IMR-90 (cell line): ENCODE results near the gene DTNA. TPM values are rescaled to one million over a fixed set of nuclear protein-coding genes. Genes with fewer than 3 reads are reported as not detected.
"Not testable (repeated sequence)": the region's sequence is repeated elsewhere in the genome, so short reads cannot be mapped to it uniquely, and the experiment has no call there.

Experiments
- ATAC-seq: fragments of 200-7000 bp; cut with Tn5 transposase; 2 replicates; pipeline ENCODE4 v1.9.1; 2020; ENCODE audit warnings: low read depth, mild to moderate bottlenecking, moderate library complexity
- BruUV-seq: library from RNA; stranded (reverse); fragments of 400-500 nt; replicated peaks from 2 replicates; lab custom pipeline; 2021; lab: Mats Ljungman, UMichigan
- CTCF ChIA-PET: fragments of 300-600 bp; formaldehyde crosslinking; extraction: SDS; loops from one replicate; lab custom pipeline; 2021; ENCODE audit warnings: antibody characterized with exemption; lab: Yijun Ruan, JAX
- POLR2A ChIA-PET: fragments of 300-600 bp; sonication (Branson Sonifier 250); formaldehyde crosslinking; loops from one replicate; lab custom pipeline; 2022; ENCODE audit warnings: antibody characterized with exemption; ENCODE audit not compliant: unreplicated experiment; lab: Charles Lee
- DNase-seq: peaks from one replicate; pipeline ENCODE4 v3.0.0; 2013
- H2AFZ ChIP-seq: replicated peaks from 2 replicates; pipeline ENCODE3; 2013; ENCODE audit warnings: low read length, mild to moderate bottlenecking; ENCODE audit not compliant: poor library complexity
- H2AK5ac ChIP-seq: 2 replicates; pipeline ENCODE4 v1.6.1; 2013; ENCODE audit warnings: low read depth, low read length, inconsistent platforms
- H2AK9ac ChIP-seq: replicated peaks from 2 replicates; pipeline ENCODE3; 2013; ENCODE audit warnings: mild to moderate bottlenecking, low read depth, low read length, moderate library complexity; ENCODE audit not compliant: poor library complexity
- H2BK120ac ChIP-seq: 2 replicates; pipeline ENCODE4 v1.6.1; 2013; ENCODE audit warnings: low read depth, low read length, inconsistent platforms
- H2BK15ac ChIP-seq: 3 replicates; pipeline ENCODE4 v1.6.1; 2013; ENCODE audit warnings: low read depth, low read length, inconsistent platforms
- H2BK20ac ChIP-seq: 2 replicates; pipeline ENCODE4 v1.6.1; 2013; ENCODE audit warnings: low read depth, mild to moderate bottlenecking, inconsistent platforms, low read length, moderate library complexity
- H2BK5ac ChIP-seq: 2 replicates; pipeline ENCODE4 v1.6.1; 2013; ENCODE audit warnings: mild to moderate bottlenecking, low read depth, low read length, inconsistent platforms; ENCODE audit not compliant: poor library complexity, severe bottlenecking
- H3K14ac ChIP-seq: replicated peaks from 2 replicates; pipeline ENCODE4 v1.6.1; 2013; ENCODE audit warnings: low read depth, low read length, inconsistent platforms
- H3K18ac ChIP-seq: 2 replicates; pipeline ENCODE4 v1.6.1; 2013; ENCODE audit warnings: low read depth, low read length, control low read depth
- H3K23ac ChIP-seq: 2 replicates; pipeline ENCODE4 v1.6.1; 2013; ENCODE audit warnings: low read depth, low read length, inconsistent platforms
- H3K27ac ChIP-seq: 2 replicates; pipeline ENCODE4 v1.5.1; 2013; ENCODE audit warnings: mild to moderate bottlenecking, control low read depth, low read length; ENCODE audit not compliant: insufficient read depth
- H3K27me3 ChIP-seq: 2 replicates; pipeline ENCODE4 v1.6.1; 2013; ENCODE audit warnings: low read length; ENCODE audit not compliant: control insufficient read depth, insufficient read depth
- H3K36me3 ChIP-seq: 2 replicates; pipeline ENCODE4 v1.6.1; 2013; ENCODE audit warnings: low read length, mixed read lengths; ENCODE audit not compliant: control insufficient read depth, insufficient read depth
- H3K4ac ChIP-seq: 2 replicates; pipeline ENCODE4 v1.6.1; 2013; ENCODE audit warnings: low read depth, low read length, inconsistent platforms
- H3K4me1 ChIP-seq: 2 replicates; pipeline ENCODE4 v1.6.1; 2013; ENCODE audit warnings: low read length, mixed read lengths; ENCODE audit not compliant: control insufficient read depth, insufficient read depth
- H3K4me2 ChIP-seq: 2 replicates; pipeline ENCODE4 v1.6.1; 2013; ENCODE audit warnings: low read depth, mild to moderate bottlenecking, control low read depth, low read length, moderate library complexity
- H3K4me3 ChIP-seq: 2 replicates; pipeline ENCODE4 v1.5.1; 2013; ENCODE audit warnings: low read depth, mild to moderate bottlenecking, control low read depth, low read length, moderate library complexity; ENCODE audit not compliant: insufficient read depth
- H3K56ac ChIP-seq: 2 replicates; pipeline ENCODE4 v1.6.1; 2013; ENCODE audit warnings: low read length, inconsistent platforms; ENCODE audit not compliant: insufficient read depth; ENCODE audit errors: extremely low read depth
- H3K79me1 ChIP-seq, 2 experiments: 2 replicates each; pipeline ENCODE4 v1.6.1; 2013; ENCODE audit warnings: low read length in 2 of 2, inconsistent platforms in 1 of 2, low read depth in 1 of 2
- H3K9ac ChIP-seq: 2 replicates; pipeline ENCODE4 v1.6.1; 2013; ENCODE audit warnings: low read depth, low read length, control low read depth
- H3K9me1 ChIP-seq: 2 replicates; pipeline ENCODE4 v1.6.1; 2013; ENCODE audit warnings: low read length, inconsistent platforms; ENCODE audit not compliant: insufficient read depth
- H3K9me3 ChIP-seq: 2 replicates; pipeline ENCODE4 v1.6.1; 2013; ENCODE audit warnings: low read length; ENCODE audit not compliant: control insufficient read depth, insufficient read depth
- H4K20me1 ChIP-seq: 2 replicates; pipeline ENCODE4 v1.6.1; 2013; ENCODE audit warnings: low read length, inconsistent platforms; ENCODE audit not compliant: insufficient read depth
- H4K5ac ChIP-seq: 2 replicates; pipeline ENCODE4 v1.6.1; 2013; ENCODE audit warnings: mild to moderate bottlenecking, low read depth, low read length, control low read depth
- H4K8ac ChIP-seq, 2 experiments: 2 replicates each; pipeline ENCODE4 v1.6.1; 2013; ENCODE audit warnings: low read depth in 2 of 2, low read length in 2 of 2, control low read depth in 1 of 2, inconsistent platforms in 1 of 2
- H4K91ac ChIP-seq: 2 replicates; pipeline ENCODE4 v1.6.1; 2013; ENCODE audit warnings: low read depth, low read length, inconsistent platforms; ENCODE audit not compliant: insufficient read depth
- MAFK ChIP-seq: IDR thresholded peaks from 2 replicates; pipeline ENCODE4 v1.6.1; 2012; ENCODE audit warnings: low read depth, low read length, improper control_type of control experiment
- WGBS, 2 experiments: methylation state at CpG; one replicate each; pipeline versions ENCODE4 v1.1.5 to v1.1.7; 2013; ENCODE audit warnings: missing lambda C conversion rate in 2 of 2; ENCODE audit not compliant: insufficient read length in 1 of 2; ENCODE audit errors: extremely low coverage in 2 of 2; 5-methylcytosine and 5-hydroxymethylcytosine counted together
- dilution Hi-C: fragments of 300-500 bp; cut with HindIII; formaldehyde crosslinking; loops from one replicate; pipeline ENCODE4 v1.14.3; 2018; ENCODE audit warnings: low sequenced_read_pairs; ENCODE audit not compliant: unreplicated experiment
- in situ Hi-C: fragments of 300-500 bp; cut with MboI; formaldehyde crosslinking; loops from 3 replicates; pipeline ENCODE4 v1.14.3; 2019; ENCODE audit warnings: low sequenced_read_pairs, inconsistent platforms, mixed read lengths
- intact Hi-C: fragments of 100-400 bp; cut with micrococcal nuclease; formaldehyde crosslinking; loops from 2 replicates; pipeline ENCODE4 v1.10.0; 2022
- polyA plus RNA-seq, 3 experiments: library from polyadenylated mRNA; depleted of rRNA; stranded (reverse); fragments of >200 nt; gene quantifications; 2 replicates each; pipeline ENCODE4 v1.2.3, GENCODE V29; 2012; ENCODE audit warnings: low replicate concordance in 1 of 3
- total RNA-seq: library from RNA; depleted of rRNA; stranded (reverse); fragments of >200 nt; gene quantifications from 2 replicates; pipeline ENCODE4 v1.2.3, GENCODE V29; 2012

Gene DTNA
- total and polyA plus RNA-seq, 2 of the 4 experiments (the other 2 are of a cell fraction) = 9.5 to 10.8 TPM

DNA sequence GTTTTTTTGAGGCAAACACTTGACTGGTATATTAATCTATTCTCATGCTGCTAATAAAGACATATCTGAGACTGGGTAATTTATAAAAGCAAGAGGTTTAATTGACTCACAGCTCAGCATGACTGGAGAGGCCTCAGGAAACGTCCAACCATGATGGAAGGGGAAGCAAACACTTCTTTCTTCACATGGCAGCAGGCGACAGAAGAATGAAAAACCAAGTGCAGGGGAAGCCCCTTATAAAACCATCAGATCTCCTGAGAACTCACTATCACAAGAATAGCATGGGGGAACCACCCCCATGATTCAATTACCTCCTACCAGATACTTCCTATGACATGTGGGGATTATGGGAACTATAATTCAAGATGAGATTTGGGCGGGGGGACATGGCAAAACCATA, 194.9 kb downstream of the DTNA start:
- BruUV-seq = no TSS peak
- no peak overlapping the region for H3K4me3 ChIP-seq
- H4K5ac ChIP-seq = no peak overlapping the region
- no peak for ATAC-seq
- no peaks in the 10 kb centered on the region for H3K27me3 ChIP-seq
- no peak overlapping the region for H2BK20ac ChIP-seq
- WGBS, 2 experiments = no CpG with 5 or more reads among the region's 3 CpGs
- H4K91ac ChIP-seq = no peak overlapping the region
- no peaks in the 10 kb centered on the region for H3K79me1 ChIP-seq
- H3K18ac ChIP-seq = no peak overlapping the region
- peaks cover 2% of the 10 kb centered on the region for H3K9me1 ChIP-seq
- in situ Hi-C loops (no loop called here), intact Hi-C loops (no loop called here), dilution Hi-C loops (no loop called here)
- H3K9me3 ChIP-seq = no peaks in the 10 kb centered on the region
- no peak overlapping the region for H3K4me2 ChIP-seq
- H3K56ac ChIP-seq = no peak overlapping the region
- H2BK15ac ChIP-seq = no peak overlapping the region
- no peak overlapping the region for H2AK5ac ChIP-seq
- H3K14ac ChIP-seq = no peak overlapping the region
- no peaks in the 10 kb centered on the region for H4K20me1 ChIP-seq
- no peak overlapping the region for H3K4ac ChIP-seq
- no peak overlapping the region for H2BK5ac ChIP-seq
- DNase-seq = no peak
- H3K23ac ChIP-seq = no peak overlapping the region
- ChIA-PET CTCF (interaction anchor here (0.7 kb wide), 1 partner anchor 309 kb away, joined by 3 read pairs; no protein-coding TSS in a partner anchor), POLR2A (no interaction called here)
- H3K9ac ChIP-seq = no peak overlapping the region
- H3K4me1 ChIP-seq = peaks cover 2% of the 10 kb centered on the region
- TF ChIP-seq MAFK = no peak
- no peak overlapping the region for H2AFZ ChIP-seq
- H2AK9ac ChIP-seq = no peak overlapping the region
- H2BK120ac ChIP-seq = no peak overlapping the region
- H4K8ac ChIP-seq = no peak overlapping the region
- H3K36me3 ChIP-seq = no peaks in the 10 kb centered on the region
- H3K27ac ChIP-seq = no peak overlapping the region

DNA sequence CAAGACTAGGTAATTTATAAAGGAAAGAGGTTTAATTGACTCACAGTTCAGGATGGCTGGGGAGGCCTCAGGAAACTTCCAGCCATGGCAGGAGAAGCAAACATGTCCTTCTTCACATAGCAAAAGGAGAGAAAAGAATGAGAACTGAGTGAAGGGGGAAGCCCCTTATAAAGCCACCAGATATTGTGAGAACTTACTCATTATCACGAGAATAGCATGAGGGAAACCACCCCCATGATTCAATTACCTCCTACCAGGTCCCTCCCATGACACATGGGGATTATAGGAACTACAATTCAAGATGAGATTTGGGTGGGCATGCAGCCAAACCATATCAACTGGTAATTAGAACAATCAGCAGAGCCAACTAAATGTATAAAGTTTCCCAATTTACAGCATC, 196.9 kb downstream of the DTNA start:
- H3K14ac ChIP-seq, H3K56ac ChIP-seq, H4K91ac ChIP-seq, H3K27me3 ChIP-seq, H3K9me1 ChIP-seq, H3K27ac ChIP-seq, H2BK20ac ChIP-seq, H2AFZ ChIP-seq, H3K18ac ChIP-seq, H2BK120ac ChIP-seq, H3K36me3 ChIP-seq, in situ Hi-C loops, H3K4me3 ChIP-seq, H2BK15ac ChIP-seq, H2AK5ac ChIP-seq, H3K79me1 ChIP-seq, H3K9ac ChIP-seq, H3K9me3 ChIP-seq, H2BK5ac ChIP-seq, H4K5ac ChIP-seq, CTCF ChIA-PET, H4K8ac ChIP-seq, H3K4me1 ChIP-seq, H3K4ac ChIP-seq, POLR2A ChIA-PET, H2AK9ac ChIP-seq, H4K20me1 ChIP-seq, ATAC-seq, dilution Hi-C loops, intact Hi-C loops, H3K23ac ChIP-seq, H3K4me2 ChIP-seq, BruUV-seq, DNase-seq: not testable (repeated sequence)
- WGBS, 2 experiments = no CpG with 5 or more reads among the region's 1 CpG
